H1 (cell line): ENCODE results near the gene BCHE.

Experiments used
- ATF3 ChIP-seq: IDR thresholded peaks from 2 replicates; pipeline ENCODE4 v1.6.1; 2011; ENCODE audit warnings: low read depth, mild to moderate bottlenecking, low read length; ENCODE audit not compliant: insufficient read depth
- CTCF ChIP-seq, 3 experiments: IDR thresholded peaks; 1 replicate in 2 of 3; 2 replicates in 1 of 3; pipeline versions ENCODE4 v1.5.1 to v1.6.1; 2011; ENCODE audit warnings: low read length in 3 of 3, mild to moderate bottlenecking in 3 of 3, inconsistent platforms in 2 of 3, low read depth in 1 of 3, moderate library complexity in 1 of 3; ENCODE audit not compliant: insufficient read depth in 1 of 3; ENCODE audit errors: control extremely low read depth in 1 of 3
- EP300 ChIP-seq, 2 experiments: IDR thresholded peaks; 1 replicate in 1 of 2; 2 replicates in 1 of 2; pipeline ENCODE4 v1.6.1; 2011 to 2012; ENCODE audit warnings: low read depth in 2 of 2, low read length in 2 of 2, mild to moderate bottlenecking in 2 of 2, borderline replicate concordance in 1 of 2, inconsistent platforms in 1 of 2, moderate library complexity in 1 of 2
- EZH2 ChIP-seq: fragments of 200-600 bp; sonication (generic); IDR thresholded peaks from 2 replicates; pipeline ENCODE4 v1.7.1; 2012; ENCODE audit warnings: low read depth, mild to moderate bottlenecking, moderate library complexity, low read length, inconsistent platforms; ENCODE audit not compliant: severe bottlenecking
- GABPA ChIP-seq: IDR thresholded peaks from 2 replicates; pipeline ENCODE4 v1.6.1; 2011; ENCODE audit warnings: mild to moderate bottlenecking, low read length, moderate library complexity, borderline replicate concordance; ENCODE audit not compliant: insufficient read depth
- KDM5A ChIP-seq: fragments of 200-600 bp; IDR thresholded peaks from 2 replicates; pipeline ENCODE4 v1.7.1; 2012; ENCODE audit warnings: mild to moderate bottlenecking, low read length, inconsistent platforms, mixed read lengths
- MAX ChIP-seq: IDR thresholded peaks from 2 replicates; pipeline ENCODE4 v1.6.1; 2012; ENCODE audit warnings: inconsistent platforms
- PHF8 ChIP-seq: fragments of 200-600 bp; sonication (generic); conservative IDR thresholded peaks from 2 replicates; pipeline ENCODE4 v1.7.1; 2012; ENCODE audit warnings: low read depth, mild to moderate bottlenecking, inconsistent platforms, low read length, moderate library complexity
- POLR2A ChIP-seq, 2 experiments: IDR thresholded peaks; 1 replicate in 1 of 2; 2 replicates in 1 of 2; pipeline ENCODE4 v1.6.1; 2011; ENCODE audit warnings: low read depth in 2 of 2, low read length in 2 of 2, mild to moderate bottlenecking in 2 of 2; ENCODE audit errors: control extremely low read depth in 1 of 2
- SRF ChIP-seq: IDR thresholded peaks from 2 replicates; pipeline ENCODE4 v1.6.1; 2011; ENCODE audit warnings: mild to moderate bottlenecking, low read depth, low read length, moderate library complexity
- ZNF274 ChIP-seq: IDR thresholded peaks from 2 replicates; pipeline ENCODE4 v1.7.0; 2012; ENCODE audit warnings: low read length, borderline replicate concordance; ENCODE audit errors: extremely low read depth

- no peak for TF ChIP-seq POLR2A (IDR thresholded peaks at IDR 0.05; ENCODE audit: control extremely low read depth in 1 of 2, low read depth in 2 of 2, low read length in 2 of 2)
- no peak for TF ChIP-seq CTCF (IDR thresholded peaks at IDR 0.05; ENCODE audit: control extremely low read depth in 1 of 3, insufficient read depth in 1 of 3, low read depth in 1 of 3, low read length in 3 of 3)
- no peak for TF ChIP-seq SRF
- no peak for TF ChIP-seq PHF8
- TF ChIP-seq GABPA = no peak
- no peak for TF ChIP-seq EP300 (IDR thresholded peaks at IDR 0.05; ENCODE audit: borderline replicate concordance in 1 of 2, low read depth in 2 of 2, low read length in 2 of 2)
- no peak for TF ChIP-seq ATF3
- no peak for TF ChIP-seq ZNF274
- TF ChIP-seq MAX = no peak
- TF ChIP-seq EZH2 = no peak
- no peak for TF ChIP-seq KDM5A
Observed at GRCh38 chr3:165827233-165827632, 10.0 kb downstream of the BCHE start.
